CD4-positive, alpha-beta memory T cell (primary cell): Measurements from ENCODE around the gene IKZF2. TPM values are rescaled to one million over a fixed set of nuclear protein-coding genes. Genes with fewer than 3 reads are reported as not detected.
"Not testable (repeated sequence)": the region's sequence is repeated elsewhere in the genome, so short reads cannot be mapped to it uniquely, and the experiment has no call there.

Source experiments
- CTCF ChIA-PET: fragments of 350-600 bp; sonication (Branson Sonifier 250); formaldehyde crosslinking; loops from one replicate; lab custom pipeline; 2021; ENCODE audit warnings: inconsistent platforms; ENCODE audit not compliant: partially characterized antibody; lab: Charles Lee
- POLR2A ChIA-PET: fragments of 350-600 bp; sonication (Branson Sonifier 250); formaldehyde crosslinking; loops from one replicate; lab custom pipeline; 2021; ENCODE audit not compliant: partially characterized antibody; lab: Charles Lee
- DNase-seq, 5 donors: peaks; one replicate each; pipeline versions ENCODE4 v3.0.0 to v3.0.0-alpha.2; 2020 to 2022; ENCODE audit warnings: mixed read lengths in 1 of 5
- H3K27ac ChIP-seq: one replicate; pipeline ENCODE4 v1.7.0; 2013; ENCODE audit warnings: low read depth, low read length
- H3K27me3 ChIP-seq: 2 replicates; pipeline ENCODE4 v1.7.0; 2013; ENCODE audit warnings: mild to moderate bottlenecking, low read length, moderate library complexity; ENCODE audit not compliant: insufficient read depth
- H3K36me3 ChIP-seq: 2 replicates; pipeline ENCODE4 v1.7.0; 2013; ENCODE audit warnings: mild to moderate bottlenecking, low read length, moderate library complexity; ENCODE audit not compliant: insufficient read depth
- H3K4me1 ChIP-seq: 2 replicates; pipeline ENCODE4 v1.7.0; 2013; ENCODE audit warnings: mild to moderate bottlenecking, low read length, moderate library complexity; ENCODE audit not compliant: insufficient read depth
- H3K4me3 ChIP-seq, 2 donors: one replicate each; pipeline ENCODE4 v1.7.0; 2013; ENCODE audit warnings: low read length in 2 of 2, mild to moderate bottlenecking in 1 of 2
- H3K9me3 ChIP-seq, 2 donors: one replicate each; pipeline ENCODE4 v1.7.0; 2013; ENCODE audit warnings: low read length in 2 of 2, control low read depth in 1 of 2; ENCODE audit not compliant: control insufficient read depth in 1 of 2
- H3K27ac Mint-ChIP-seq, 7 donors: one replicate each; pipeline ENCODE4 v1.8.0; 2020 to 2021; ENCODE audit warnings: mixed read lengths in 7 of 7, mild to moderate bottlenecking in 6 of 7, inconsistent platforms in 3 of 7, moderate library complexity in 3 of 7
- H3K27me3 Mint-ChIP-seq, 2 donors: one replicate each; pipeline ENCODE4 v1.8.0; 2020 to 2021; ENCODE audit warnings: mixed read lengths in 2 of 2
- H3K36me3 Mint-ChIP-seq, 2 donors: one replicate each; pipeline ENCODE4 v1.8.0; 2020 to 2021; ENCODE audit warnings: mixed read lengths in 2 of 2, inconsistent platforms in 1 of 2, mild to moderate bottlenecking in 1 of 2
- H3K4me1 Mint-ChIP-seq, 4 donors: one replicate each; pipeline ENCODE4 v1.8.0; 2020 to 2021; ENCODE audit warnings: mixed read lengths in 4 of 4, mild to moderate bottlenecking in 1 of 4
- H3K4me3 Mint-ChIP-seq, 8 donors: one replicate each; pipeline ENCODE4 v1.8.0; 2020 to 2021; ENCODE audit warnings: mixed read lengths in 8 of 8, mild to moderate bottlenecking in 7 of 8, moderate library complexity in 6 of 8, inconsistent platforms in 3 of 8
- H3K9me3 Mint-ChIP-seq, 8 donors: one replicate each; pipeline ENCODE4 v1.8.0; 2020 to 2021; ENCODE audit warnings: mixed read lengths in 8 of 8, mild to moderate bottlenecking in 5 of 8, inconsistent platforms in 3 of 8, moderate library complexity in 1 of 8
- intact Hi-C: fragments of 100-400 bp; cut with micrococcal nuclease; formaldehyde crosslinking; loops from one replicate; pipeline ENCODE4 v1.15.1; 2023
- polyA plus RNA-seq, 2 donors: library from polyadenylated mRNA; unstranded; fragments of 300-500 nt; fragmentation: Illumina TruSeq; gene quantifications; one replicate each; pipeline ENCODE4 v1.2.3, GENCODE V29; 2021
- total RNA-seq, 2 experiments: library from RNA; stranded (reverse); gene quantifications; one replicate each; pipeline ENCODE4 v1.2.3, GENCODE V29; 2021

The IKZF2 gene
- total and polyA plus RNA-seq, 4 experiments from 2014 or later = 0.14 to 15.0 (median 6.9) TPM

DNA sequence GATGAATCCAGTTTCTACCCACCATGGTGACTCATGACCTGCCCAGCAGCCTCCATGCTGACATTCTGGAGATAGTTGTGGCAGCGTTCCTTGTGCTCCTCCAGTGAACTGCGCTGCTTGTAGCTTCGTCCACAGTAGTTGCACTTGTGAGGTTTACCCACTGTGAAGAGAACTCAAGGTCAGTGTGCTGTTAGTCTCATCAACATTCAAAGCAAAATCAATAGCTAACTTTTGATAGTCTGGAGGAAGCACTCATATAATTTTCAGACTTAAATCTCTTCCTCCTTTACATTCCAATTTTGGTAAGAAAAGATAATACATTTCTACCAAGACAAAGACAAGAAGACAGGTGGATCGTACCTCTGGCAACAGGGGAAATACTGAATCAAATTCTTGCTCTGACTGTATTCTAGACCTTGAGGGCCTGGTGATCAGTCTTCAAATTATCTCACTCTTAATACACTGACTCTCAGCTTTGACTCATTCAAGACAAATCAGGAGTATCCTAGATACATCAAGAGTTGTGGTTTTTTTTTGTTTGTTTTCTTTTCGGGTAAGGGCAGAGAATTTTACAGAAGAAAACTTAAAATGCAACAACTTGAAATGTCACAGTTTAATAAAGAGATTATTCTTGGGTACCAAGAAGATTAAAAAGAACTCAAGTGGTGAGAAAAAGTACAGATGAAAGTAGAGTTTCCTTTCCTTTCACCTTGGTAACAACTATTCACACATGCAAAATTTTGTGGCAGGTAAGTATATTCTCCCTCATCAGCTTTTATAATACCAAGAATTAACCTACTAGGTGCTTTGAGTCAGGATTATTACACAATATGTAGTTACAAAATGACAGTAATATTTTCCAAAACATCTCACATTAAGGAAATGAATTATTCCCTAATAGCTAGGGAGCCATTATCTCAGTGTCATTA, 129.2 kb downstream of the IKZF2 start:
- peaks cover 4% of the 10 kb centered on the region for H3K4me1 ChIP-seq
- Mint-ChIP-seq H3K27me3 (no peaks in the 10 kb centered on the region), H3K4me3 (no peak overlapping the region), H3K9me3 (no peaks in the 10 kb centered on the region), H3K27ac (peak overlapping the region in 4 of 7 donors; percentile 1 to 19 (median 8)), H3K36me3 (no peaks in the 10 kb centered on the region), H3K4me1 (peaks cover 1 to 9% (median 7%) of the 10 kb centered on the region in 4 donors)
- H3K4me3 ChIP-seq = no peak overlapping the region
- no peaks in the 10 kb centered on the region for H3K27me3 ChIP-seq
- no peak for DNase-seq
- ChIA-PET POLR2A (no interaction called here), CTCF (no interaction called here)
- H3K27ac ChIP-seq = no peak overlapping the region
- no peaks in the 10 kb centered on the region for H3K36me3 ChIP-seq
- H3K9me3 ChIP-seq = no peaks in the 10 kb centered on the region
- intact Hi-C loops = no loop called here

DNA sequence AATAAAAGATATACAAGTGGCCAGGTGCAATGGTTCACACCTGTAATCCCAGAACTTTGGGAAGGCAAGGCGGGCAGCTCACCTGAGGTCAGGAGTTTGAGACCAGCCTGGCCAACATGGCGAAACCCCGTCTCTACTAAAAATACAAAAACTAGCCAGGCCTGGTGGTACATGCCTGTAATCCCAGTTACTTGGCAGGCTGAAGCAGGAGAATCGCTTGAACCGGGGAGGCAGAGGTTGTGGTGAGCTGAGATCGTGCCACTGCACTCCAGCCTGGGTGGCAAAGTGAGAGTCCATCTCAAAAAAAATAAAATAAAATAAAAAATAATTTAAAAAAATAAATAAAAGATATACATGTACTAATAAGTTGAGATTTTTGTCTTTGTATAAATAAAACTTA, 130.5 kb downstream of the IKZF2 start:
- intact Hi-C loops, H3K27ac ChIP-seq, H3K4me3 ChIP-seq, H3K36me3 Mint-ChIP-seq, DNase-seq, H3K4me3 Mint-ChIP-seq, CTCF ChIA-PET, H3K9me3 Mint-ChIP-seq, POLR2A ChIA-PET, H3K4me1 ChIP-seq, H3K27me3 Mint-ChIP-seq, H3K9me3 ChIP-seq, H3K27ac Mint-ChIP-seq, H3K27me3 ChIP-seq, H3K36me3 ChIP-seq: not testable (repeated sequence)
- peaks cover 10 to 20% (median 15%) of the 10 kb centered on the region in 4 donors for H3K4me1 Mint-ChIP-seq

DNA sequence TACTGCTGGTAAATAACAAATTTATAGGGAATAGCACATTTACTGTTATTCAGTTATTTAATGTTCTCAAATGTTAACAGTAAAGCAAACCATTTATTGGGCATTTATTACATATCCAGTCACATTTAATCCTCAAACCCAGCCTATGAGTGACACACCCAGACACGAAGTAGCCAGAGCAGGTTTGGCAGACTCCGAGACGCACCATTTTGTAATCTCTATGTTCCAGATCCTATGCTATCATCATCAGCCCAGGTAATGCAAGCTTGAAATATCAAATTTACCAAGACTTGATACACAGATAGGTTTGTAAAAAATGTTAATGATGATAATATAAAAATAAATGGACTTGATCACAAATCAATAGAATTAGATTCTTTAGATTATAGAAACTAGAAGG, 131.1 kb downstream of the IKZF2 start:
- Mint-ChIP-seq H3K27ac (no peak overlapping the region), H3K27me3 (no peaks in the 10 kb centered on the region), H3K36me3 (no peaks in the 10 kb centered on the region), H3K4me3 (no peak overlapping the region), H3K4me1 (peaks cover 14 to 26% (median 17%) of the 10 kb centered on the region in 4 donors), H3K9me3 (peaks cover 0 to 2% (median 0%) of the 10 kb centered on the region in 8 donors)
- Histone ChIP-seq H3K9me3 (no peaks in the 10 kb centered on the region), H3K4me3 (no peak overlapping the region), H3K27me3 (no peaks in the 10 kb centered on the region), H3K27ac (no peak overlapping the region), H3K36me3 (no peaks in the 10 kb centered on the region), H3K4me1 (peaks cover 7% of the 10 kb centered on the region)
- no peak for DNase-seq
- POLR2A ChIA-PET = no interaction called here
- CTCF ChIA-PET = no interaction called here
- intact Hi-C loops = no loop called here

DNA sequence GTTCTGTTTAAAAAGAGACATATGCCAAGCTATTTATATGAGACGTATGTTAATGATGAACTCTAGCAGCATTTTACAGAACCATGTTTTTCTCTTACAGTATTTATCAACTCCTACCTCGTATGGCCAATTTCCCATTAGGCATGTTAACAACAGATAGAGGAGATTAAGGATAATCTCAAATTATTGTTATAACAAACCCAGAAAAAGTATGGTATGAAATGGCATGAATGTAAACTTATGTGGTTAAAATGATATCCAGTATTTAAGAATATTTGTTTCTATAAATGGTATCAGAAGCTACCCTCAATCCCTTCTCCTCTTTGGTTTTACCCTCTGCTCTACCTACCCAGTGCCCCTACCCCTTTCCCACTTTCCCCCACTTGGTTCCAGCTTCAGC, 132.0 kb downstream of the IKZF2 start:
- Mint-ChIP-seq H3K9me3 (peaks cover 0 to 2% (median 0%) of the 10 kb centered on the region in 8 donors), H3K4me1 (peaks cover 14 to 29% (median 17%) of the 10 kb centered on the region in 4 donors), H3K27me3 (no peaks in the 10 kb centered on the region), H3K27ac (no peak overlapping the region), H3K36me3 (no peaks in the 10 kb centered on the region), H3K4me3 (no peak overlapping the region)
- no peak for DNase-seq
- ChIA-PET POLR2A (no interaction called here), CTCF (no interaction called here)
- H3K27me3 ChIP-seq = no peaks in the 10 kb centered on the region
- no peak overlapping the region for H3K27ac ChIP-seq
- H3K36me3 ChIP-seq = no peaks in the 10 kb centered on the region
- H3K9me3 ChIP-seq = no peaks in the 10 kb centered on the region
- no peak overlapping the region for H3K4me3 ChIP-seq
- H3K4me1 ChIP-seq = peaks cover 7% of the 10 kb centered on the region
- intact Hi-C loops = no loop called here

GRCh38 chr2:213018340-213018901, 133.0 kb downstream of the IKZF2 start:
- CTCF ChIA-PET = interaction anchor here (1.3 kb wide), 1 partner anchor 9 kb away, joined by 3 read pairs; no protein-coding TSS in a partner anchor

DNA sequence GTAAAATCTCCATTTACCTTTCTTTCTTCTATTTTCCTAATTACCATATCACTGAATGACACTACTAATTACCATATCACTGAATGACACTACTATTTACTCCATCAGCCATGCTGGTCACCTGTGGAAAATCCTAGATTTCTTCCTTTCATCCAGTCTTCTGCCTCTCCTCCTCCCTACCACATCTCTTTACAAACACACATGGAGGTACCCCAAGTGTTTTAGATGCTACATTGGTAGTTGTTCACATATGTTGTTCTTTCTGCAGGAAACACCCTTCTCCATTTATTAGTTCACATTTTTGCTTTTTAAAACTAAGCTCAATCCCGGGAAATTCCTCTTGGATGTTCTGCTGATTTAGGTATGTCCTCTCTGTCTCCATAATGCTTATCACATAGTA, 134.0 kb downstream of the IKZF2 start:
- Mint-ChIP-seq H3K36me3 (no peaks in the 10 kb centered on the region), H3K4me1 (peaks cover 12 to 30% (median 17%) of the 10 kb centered on the region in 4 donors), H3K9me3 (peaks cover 0 to 2% (median 0%) of the 10 kb centered on the region in 8 donors), H3K4me3 (no peak overlapping the region), H3K27ac (peak overlapping the region in 1 of 7 donors; percentile 3), H3K27me3 (no peaks in the 10 kb centered on the region)
- POLR2A ChIA-PET = no interaction called here
- peaks cover 7% of the 10 kb centered on the region for H3K4me1 ChIP-seq
- DNase-seq = no peak
- intact Hi-C loops = no loop called here
- H3K36me3 ChIP-seq = no peaks in the 10 kb centered on the region
- H3K9me3 ChIP-seq = no peaks in the 10 kb centered on the region
- no peaks in the 10 kb centered on the region for H3K27me3 ChIP-seq
- no peak overlapping the region for H3K4me3 ChIP-seq
- CTCF ChIA-PET = interaction anchor here (1.3 kb wide), 1 partner anchor 10 kb away, joined by 3 read pairs; no protein-coding TSS in a partner anchor
- no peak overlapping the region for H3K27ac ChIP-seq

More at GRCh38 chr2:213018340-213018901, 133.0 kb downstream of the IKZF2 start:
- no peak overlapping the region for H3K27ac ChIP-seq
- Mint-ChIP-seq H3K36me3 (no peaks in the 10 kb centered on the region), H3K27ac (peak overlapping the region in 2 of 7 donors; percentile 45 to 69), H3K27me3 (no peaks in the 10 kb centered on the region), H3K4me1 (peaks cover 14 to 30% (median 17%) of the 10 kb centered on the region in 4 donors), H3K9me3 (peaks cover 0 to 2% (median 0%) of the 10 kb centered on the region in 8 donors), H3K4me3 (peak overlapping the region in 2 of 8 donors; percentile 16 to 18)
- POLR2A ChIA-PET = no interaction called here
- H3K27me3 ChIP-seq = no peaks in the 10 kb centered on the region
- H3K9me3 ChIP-seq = no peaks in the 10 kb centered on the region
- H3K4me3 ChIP-seq = no peak overlapping the region
- peaks cover 7% of the 10 kb centered on the region for H3K4me1 ChIP-seq
- DNase-seq = no peak
- no peaks in the 10 kb centered on the region for H3K36me3 ChIP-seq
- intact Hi-C loops = no loop called here

DNA sequence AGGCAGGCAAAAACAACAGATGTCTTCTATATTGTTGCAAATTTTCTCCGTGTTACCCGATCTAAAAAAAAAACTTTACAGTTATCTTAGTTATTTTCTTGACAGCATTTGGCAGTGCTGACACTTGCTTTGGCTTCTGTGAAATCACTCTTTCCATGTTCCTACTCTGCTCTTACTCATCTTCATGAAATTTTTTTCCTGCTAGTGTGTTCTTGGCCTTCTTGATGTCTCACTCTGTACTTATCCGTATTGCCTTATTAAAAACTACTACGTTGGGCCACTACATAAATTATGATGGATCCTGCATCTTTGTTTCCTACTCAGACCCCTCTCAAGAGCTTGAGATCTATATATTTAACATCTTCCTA, 134.4 kb downstream of the IKZF2 start:
- Histone ChIP-seq H3K36me3 (no peaks in the 10 kb centered on the region), H3K27me3 (no peaks in the 10 kb centered on the region), H3K9me3 (no peaks in the 10 kb centered on the region), H3K4me1 (peaks cover 7% of the 10 kb centered on the region), H3K27ac (no peak overlapping the region), H3K4me3 (no peak overlapping the region)
- Mint-ChIP-seq H3K9me3 (peaks cover 0 to 2% (median 0%) of the 10 kb centered on the region in 8 donors), H3K36me3 (no peaks in the 10 kb centered on the region), H3K27me3 (no peaks in the 10 kb centered on the region), H3K4me1 (peaks cover 9 to 30% (median 15%) of the 10 kb centered on the region in 4 donors), H3K4me3 (peak overlapping the region in 1 of 8 donors; percentile 7), H3K27ac (peak overlapping the region in 1 of 7 donors; percentile 3)
- POLR2A ChIA-PET = no interaction called here
- CTCF ChIA-PET = interaction anchor here (1.3 kb wide), 1 partner anchor 10 kb away, joined by 3 read pairs; no protein-coding TSS in a partner anchor
- intact Hi-C loops = no loop called here
- no peak for DNase-seq
